HG03175 (cell line): ENCODE measurements around the gene FBXO34.
"Not testable (repeated sequence)": the region's sequence is repeated elsewhere in the genome, so short reads cannot be mapped to it uniquely, and the experiment has no call there.

ENCODE experiments used
- ATAC-seq: cut with Tn5 transposase; IDR thresholded peaks from one replicate; pipeline ENCODE4 v1.9.1; 2021; ENCODE audit warnings: mild to moderate bottlenecking, moderate library complexity; ENCODE audit not compliant: unreplicated experiment

FBXO34 gene

GRCh38 chr14:55344582-55345163, 73.5 kb downstream of the FBXO34 start:
- ATAC-seq, result not testable (repeated sequence)

GRCh38 chr14:55347040-55347439, 75.8 kb downstream of the FBXO34 start:
- ATAC-seq, result no peak

DNA sequence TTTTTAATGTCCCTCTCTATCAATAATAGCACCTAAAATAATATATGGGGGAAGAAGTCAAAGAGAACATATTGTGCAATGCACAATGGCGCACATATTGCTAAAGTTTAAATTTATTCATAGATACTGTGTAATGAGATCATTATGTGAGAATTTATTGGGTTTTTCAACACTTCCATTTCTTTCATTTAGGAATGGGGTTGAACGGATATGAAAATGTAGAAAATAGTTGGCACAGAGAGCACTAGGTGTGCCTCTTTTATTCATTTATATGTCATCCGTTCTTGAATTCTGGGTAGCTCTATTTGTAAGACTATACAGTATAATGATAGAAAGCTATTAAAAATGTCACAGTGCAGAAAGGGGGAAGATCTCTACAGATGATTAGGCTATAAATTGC, 76.5 kb downstream of the FBXO34 start:
- no peak for ATAC-seq

DNA sequence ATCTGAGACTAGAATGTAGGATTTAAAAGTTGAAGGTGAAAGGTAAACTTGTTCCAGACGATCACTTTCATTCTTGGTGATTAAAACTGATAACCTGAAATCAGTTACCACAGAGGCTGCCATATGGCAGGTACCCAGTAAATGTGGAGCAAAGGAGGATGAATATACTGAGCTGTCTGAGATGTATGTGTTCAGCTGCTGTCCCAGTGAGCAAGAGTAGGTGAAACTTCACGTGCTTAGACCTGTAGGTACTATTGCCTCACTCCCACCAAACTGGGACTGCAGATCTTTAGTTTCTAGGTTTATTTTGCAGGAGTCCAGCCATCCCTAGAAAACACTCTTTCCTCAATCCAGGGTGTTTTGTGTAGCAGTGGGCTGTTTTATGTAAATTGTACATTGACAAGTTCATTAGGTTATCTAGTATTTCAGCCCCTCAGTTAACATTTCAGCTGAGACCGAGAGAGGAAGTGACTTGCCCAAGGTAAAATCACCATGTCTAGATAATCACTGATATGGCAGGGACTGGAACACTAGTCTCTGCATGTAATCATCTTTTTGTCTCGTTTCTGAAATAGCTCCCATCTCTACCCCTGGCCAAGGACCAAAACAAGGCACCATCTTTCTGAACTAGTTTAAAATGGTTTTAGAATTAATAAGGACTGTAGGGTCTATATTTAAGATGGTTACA, 77.7 kb downstream of the FBXO34 start:
- peak; percentile 53 for ATAC-seq

DNA sequence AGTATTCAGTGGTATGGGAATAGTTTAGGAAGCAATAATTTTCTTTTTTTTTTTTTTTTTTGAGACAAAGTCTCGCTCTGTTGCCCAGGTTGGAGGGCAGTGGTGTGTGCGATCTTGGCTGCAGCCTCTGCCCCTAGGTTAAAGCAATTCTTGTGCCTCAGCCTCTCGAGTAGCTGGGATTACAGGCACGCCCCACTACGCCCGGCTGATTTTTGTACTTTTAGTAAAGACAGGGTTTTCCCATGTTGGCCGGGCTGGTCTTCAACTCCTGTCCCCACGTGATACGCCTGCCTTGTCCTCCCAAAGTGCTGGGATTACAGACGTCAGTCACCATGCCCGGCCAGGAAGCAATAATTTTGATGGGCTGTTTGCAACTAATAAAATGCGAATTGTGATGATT, 78.3 kb downstream of the FBXO34 start:
- no peak for ATAC-seq

GRCh38 chr14:55350461-55350860, 79.2 kb downstream of the FBXO34 start:
- ATAC-seq, result no peak

- no peak for ATAC-seq
These were observed 79.9 kb downstream of the FBXO34 start for GRCh38 chr14:55351111-55351510.

DNA sequence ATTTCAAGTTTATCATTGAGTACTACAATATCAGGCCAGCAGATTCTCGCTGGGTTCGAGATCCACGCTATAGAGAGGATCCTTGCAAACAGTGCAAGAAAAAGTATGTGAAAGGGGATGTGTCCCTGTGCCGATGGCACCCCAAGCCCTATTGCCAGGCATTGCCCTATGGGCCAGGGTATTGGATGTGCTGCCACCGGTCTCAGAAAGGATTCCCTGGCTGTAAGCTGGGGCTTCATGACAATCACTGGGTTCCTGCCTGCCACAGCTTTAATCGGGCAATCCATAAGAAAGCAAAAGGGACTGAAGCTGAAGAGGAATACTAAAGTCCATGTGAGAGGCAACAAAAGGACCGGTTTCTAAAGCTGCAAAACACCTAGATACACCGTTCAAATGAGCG, 81.0 kb downstream of the FBXO34 start:
- no peak for ATAC-seq

DNA sequence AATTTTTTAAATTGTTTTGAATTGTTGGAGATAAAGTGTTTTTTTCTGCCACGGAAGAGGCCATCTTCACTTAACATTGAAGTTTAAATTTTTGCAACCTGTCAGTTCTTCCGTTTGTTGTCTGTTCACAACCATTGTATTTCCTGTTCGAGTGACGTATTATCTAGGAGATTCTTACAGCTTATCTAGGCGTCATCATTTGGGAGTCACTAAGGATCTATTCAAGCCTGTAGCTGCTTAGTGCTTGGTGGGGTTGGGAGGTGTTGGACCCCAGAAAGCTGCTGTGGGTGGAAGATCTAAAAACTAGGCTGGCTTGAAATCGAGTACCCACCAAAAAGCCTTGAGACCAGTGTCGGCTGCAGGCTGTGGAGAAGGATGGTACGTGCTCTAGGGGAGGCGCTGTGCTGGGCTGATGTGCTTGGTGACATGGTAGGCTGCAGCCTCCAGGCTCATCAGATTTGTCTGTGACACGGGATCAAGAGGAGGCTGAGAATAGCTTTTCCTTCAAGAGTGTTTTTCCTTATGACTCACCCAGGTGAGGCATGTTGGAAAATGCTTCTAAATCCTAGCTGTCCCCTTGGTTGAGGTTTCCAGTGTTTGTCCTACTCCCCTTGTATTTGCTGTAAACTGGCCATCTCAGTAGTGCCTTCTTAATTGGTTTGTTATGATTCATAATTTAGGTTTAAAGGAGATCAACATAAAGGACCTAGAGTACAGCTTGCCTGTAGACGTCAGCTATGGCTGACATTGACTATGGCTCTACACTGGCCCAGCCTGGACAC, 82.7 kb downstream of the FBXO34 start:
- no peak for ATAC-seq

DNA sequence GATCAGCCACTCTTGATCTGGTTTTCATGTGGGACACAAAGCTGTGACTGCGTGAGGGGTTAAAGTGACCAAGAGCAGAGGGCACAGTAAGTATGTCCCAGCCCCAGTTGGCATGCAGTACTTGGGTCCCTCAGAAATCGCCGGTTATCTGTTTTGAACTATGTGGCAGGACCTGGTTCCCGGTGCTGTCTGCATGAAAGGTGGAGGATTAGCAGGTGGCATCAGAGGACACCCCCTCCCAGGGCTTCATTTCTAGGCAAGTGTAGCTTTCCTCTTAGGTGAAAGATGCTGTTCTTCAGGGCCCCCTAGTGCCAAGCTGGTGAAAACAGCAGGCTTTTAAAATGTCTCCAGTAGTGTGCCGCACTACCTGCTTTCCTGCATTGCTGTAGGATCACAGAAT, 83.3 kb downstream of the FBXO34 start:
- peak; percentile 65 for ATAC-seq

DNA sequence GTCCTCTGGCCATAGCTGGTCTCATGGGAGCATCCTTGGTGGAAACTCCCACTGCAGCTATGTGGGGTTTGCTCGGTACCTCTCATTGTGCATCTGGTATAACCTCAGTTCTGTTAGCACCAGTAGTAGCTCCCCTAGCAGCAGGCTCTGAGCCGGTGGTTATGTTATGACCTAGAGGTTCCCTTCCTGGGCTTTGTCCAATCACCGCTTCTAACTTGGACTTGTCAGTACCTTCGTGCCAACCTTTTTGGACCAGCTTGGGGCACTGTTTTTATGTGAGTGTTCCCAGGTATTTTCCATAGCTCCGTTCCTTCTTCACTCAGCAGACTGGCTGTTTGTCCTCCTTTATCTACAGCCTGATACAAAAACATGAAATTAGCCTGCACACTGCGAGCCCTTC, 84.7 kb downstream of the FBXO34 start:
- ATAC-seq, result no peak

GRCh38 chr14:55356913-55357312, 85.7 kb downstream of the FBXO34 start:
- ATAC-seq, result no peak

DNA sequence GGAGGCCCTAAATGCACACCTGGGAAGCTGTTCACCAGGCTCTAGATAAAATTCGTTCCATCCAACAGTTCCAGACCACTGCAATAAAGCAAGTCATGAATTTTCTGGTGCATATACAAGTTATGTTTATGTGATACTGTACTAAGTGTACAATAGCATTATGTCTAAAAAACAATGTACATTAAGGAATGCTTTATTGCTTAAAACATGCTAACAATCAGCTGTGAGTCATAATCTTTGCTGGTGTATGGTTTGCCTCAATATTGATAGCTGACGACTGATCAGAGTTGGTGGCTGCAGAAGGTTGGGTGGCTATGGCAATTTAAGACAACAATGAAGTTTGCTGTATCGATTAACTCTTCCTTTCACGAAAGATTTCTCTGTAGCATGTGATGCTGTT, 88.1 kb downstream of the FBXO34 start:
- ATAC-seq, result no peak

GRCh38 chr14:55361190-55361589, 90.0 kb downstream of the FBXO34 start:
- ATAC-seq, result no peak

- no peak for ATAC-seq
These were observed 95.0 kb downstream of the FBXO34 start for GRCh38 chr14:55366271-55366670.

DNA sequence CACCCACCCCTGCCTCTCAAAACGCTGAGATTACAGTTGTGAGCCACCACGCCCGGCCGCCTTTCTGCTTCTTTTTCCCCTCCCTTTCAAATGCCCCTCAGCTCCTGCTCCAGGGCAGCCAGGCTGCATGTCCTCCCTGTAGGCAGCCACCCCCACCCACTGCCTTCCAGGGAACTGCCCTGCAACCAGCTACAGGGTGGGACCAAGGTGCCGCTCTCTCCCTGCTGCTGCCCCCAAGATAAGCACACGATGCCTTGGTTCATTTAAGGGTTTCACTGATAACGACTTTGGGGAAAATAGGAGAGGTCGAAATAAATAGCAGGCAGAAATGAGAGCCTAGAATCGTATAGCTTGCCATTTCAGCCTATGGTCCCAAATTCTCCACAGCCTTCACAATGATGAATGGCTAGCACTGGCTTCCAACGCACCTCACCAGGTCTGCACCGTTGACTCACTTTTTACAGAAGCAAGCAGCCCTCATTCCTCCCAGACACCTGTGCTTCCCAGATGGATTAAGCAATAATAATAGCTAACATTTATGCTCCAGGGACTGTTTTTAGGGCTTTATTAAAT, 99.7 kb downstream of the FBXO34 start:
- no peak for ATAC-seq

- ATAC-seq, result no peak
These were observed 101.2 kb downstream of the FBXO34 start for GRCh38 chr14:55372423-55372822.

GRCh38 chr14:55372825-55373224, 101.6 kb downstream of the FBXO34 start:
- no peak for ATAC-seq

GRCh38 chr14:55373784-55374705, 102.8 kb downstream of the FBXO34 start:
- ATAC-seq, result no peak

DNA sequence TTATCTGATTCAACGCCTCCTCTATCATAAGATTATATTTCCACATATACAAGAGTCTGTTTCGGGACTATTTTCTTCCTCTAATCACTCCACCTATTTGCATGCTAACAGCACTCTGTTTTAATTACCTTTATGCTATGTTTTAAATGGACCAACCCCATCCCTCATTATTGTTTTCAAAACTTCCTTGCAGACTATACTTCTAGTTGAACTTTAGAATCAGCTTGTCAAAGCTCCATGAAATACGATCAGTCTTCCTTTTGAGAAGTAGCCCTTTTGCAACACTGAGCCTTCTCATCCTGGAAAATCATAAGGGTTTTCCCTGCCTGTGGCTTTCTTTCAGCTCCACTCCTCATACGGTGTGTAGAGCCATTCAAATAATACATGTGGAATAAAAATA, 103.5 kb downstream of the FBXO34 start:
- ATAC-seq, result no peak

DNA sequence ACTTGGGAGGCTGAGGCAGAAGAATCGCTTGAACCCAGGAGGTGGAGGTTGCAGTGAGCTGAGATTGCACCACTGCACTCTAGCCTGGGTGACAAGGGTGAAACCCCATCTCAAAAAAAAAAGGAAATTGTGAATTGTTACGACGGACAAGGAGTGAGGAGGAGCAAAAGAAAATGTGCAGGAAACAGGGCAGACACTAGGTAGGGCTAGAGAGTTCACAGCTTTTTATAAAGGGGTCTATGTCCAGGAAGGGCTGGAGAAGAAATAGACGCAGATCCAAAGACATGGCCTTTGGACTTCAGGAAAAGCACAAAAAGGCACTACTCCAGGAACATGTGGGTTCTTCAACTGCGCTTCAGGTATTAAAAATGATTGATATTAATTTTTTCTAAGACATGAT, 106.0 kb downstream of the FBXO34 start:
- no peak for ATAC-seq
